KMS-11 (cell line): Measurements from ENCODE around the gene NDST3.

Source experiments
- H2AFZ ChIP-seq: fragments of 200-600 bp; sonication (generic); 2 replicates; pipeline ENCODE4 v1.6.1; 2016; ENCODE audit warnings: antibody characterized with exemption, mixed run types, low read depth
- H3K27ac ChIP-seq: fragments of 200-600 bp; sonication (generic); 2 replicates; pipeline ENCODE4 v1.6.1; 2016; ENCODE audit warnings: mild to moderate bottlenecking, mixed run types
- H3K27me3 ChIP-seq: fragments of 200-600 bp; sonication (generic); 2 replicates; pipeline ENCODE4 v1.6.1; 2017; ENCODE audit warnings: mild to moderate bottlenecking, low read depth, mixed run types, moderate library complexity; ENCODE audit not compliant: insufficient read depth
- H3K36me3 ChIP-seq: fragments of 200-600 bp; sonication (generic); 2 replicates; pipeline ENCODE4 v1.6.1; 2017; ENCODE audit warnings: mild to moderate bottlenecking, mixed run types; ENCODE audit not compliant: insufficient read depth
- H3K4me1 ChIP-seq: fragments of 200-600 bp; sonication (generic); 2 replicates; pipeline ENCODE4 v1.6.1; 2016; ENCODE audit warnings: mild to moderate bottlenecking, low read depth, mixed run types; ENCODE audit not compliant: poor library complexity, severe bottlenecking
- H3K4me2 ChIP-seq: fragments of 200-600 bp; sonication (generic); 2 replicates; pipeline ENCODE4 v1.7.0; 2016; ENCODE audit warnings: mild to moderate bottlenecking, mixed run types
- H3K4me3 ChIP-seq: fragments of 200-600 bp; sonication (generic); IDR thresholded peaks from 2 replicates; pipeline ENCODE4 v1.6.1; 2017; ENCODE audit warnings: low read depth, low read length, mixed read lengths; ENCODE audit not compliant: insufficient read depth
- H3K79me2 ChIP-seq: fragments of 200-600 bp; sonication (generic); 2 replicates; pipeline ENCODE4 v1.6.1; 2016; ENCODE audit warnings: low read depth, mixed run types; ENCODE audit not compliant: insufficient read depth
- H3K9ac ChIP-seq: fragments of 200-600 bp; sonication (generic); 2 replicates; pipeline ENCODE4 v1.6.1; 2016; ENCODE audit warnings: mild to moderate bottlenecking, mixed run types
- H4K20me1 ChIP-seq: fragments of 200-600 bp; sonication (generic); 2 replicates; pipeline ENCODE4 v1.6.1; 2016; ENCODE audit warnings: mild to moderate bottlenecking, mixed run types; ENCODE audit not compliant: insufficient read depth
- TF ChIP-seq, protein P1 (sequence below): fragments of 200-600 bp; sonication (generic); conservative IDR thresholded peaks from 2 replicates; pipeline ENCODE4 v1.6.1; 2017; ENCODE audit warnings: low read depth, mild to moderate bottlenecking, antibody characterized with exemption, low read length, moderate library complexity, mixed read lengths

The NDST3 gene

DNA sequence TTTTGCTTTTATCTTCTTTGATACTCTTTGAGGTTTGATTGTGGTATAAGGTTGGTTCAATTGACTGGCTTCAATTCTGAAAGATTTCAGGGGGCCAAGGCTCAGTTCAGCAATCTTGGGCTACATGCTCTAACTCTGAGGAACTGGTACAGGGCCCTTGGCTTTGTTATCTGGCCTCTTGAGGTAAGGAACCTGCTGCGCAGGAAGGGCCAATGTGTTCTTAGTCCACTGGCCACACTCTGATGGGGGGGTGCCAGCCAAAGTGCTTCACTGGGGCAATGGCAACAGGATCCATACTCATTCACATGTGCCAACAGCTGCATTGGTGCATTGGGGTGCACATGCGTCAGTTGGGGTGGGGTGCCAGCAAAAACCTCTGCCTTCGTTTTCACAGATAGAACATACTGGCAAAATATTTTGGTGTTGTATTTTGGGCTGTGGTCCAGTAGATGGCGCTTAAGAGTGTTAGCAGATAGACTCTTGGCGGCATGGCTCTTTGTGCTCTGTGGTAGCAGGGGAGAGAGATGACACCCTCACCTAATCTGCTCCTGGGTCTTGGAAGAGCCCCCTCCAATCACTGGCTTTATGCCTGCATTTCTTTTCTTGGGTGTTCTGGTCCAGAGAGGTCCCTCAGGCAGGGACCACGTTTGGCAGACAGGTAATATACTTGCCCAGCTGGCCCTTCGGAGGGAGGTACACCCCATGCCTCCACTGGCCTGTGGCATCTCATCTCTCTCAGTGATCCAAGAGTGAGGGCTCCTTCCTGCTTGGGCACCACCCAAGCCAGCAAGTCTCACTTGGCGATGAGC is 42.9 kb downstream of the NDST3 start:
- Histone ChIP-seq H3K79me2 (no peaks in the 10 kb centered on the region), H3K4me3 (no peak overlapping the region), H3K27ac (no peak overlapping the region), H3K4me1 (no peaks in the 10 kb centered on the region), H3K4me2 (no peak overlapping the region), H4K20me1 (no peaks in the 10 kb centered on the region), H3K36me3 (no peaks in the 10 kb centered on the region), H2AFZ (0 out of 2 replicates have a peak overlapping the region, but pooled peaks have one; percentile 20), H3K27me3 (no peaks in the 10 kb centered on the region), H3K9ac (no peak overlapping the region)
- TF ChIP-seq, protein P1, sequence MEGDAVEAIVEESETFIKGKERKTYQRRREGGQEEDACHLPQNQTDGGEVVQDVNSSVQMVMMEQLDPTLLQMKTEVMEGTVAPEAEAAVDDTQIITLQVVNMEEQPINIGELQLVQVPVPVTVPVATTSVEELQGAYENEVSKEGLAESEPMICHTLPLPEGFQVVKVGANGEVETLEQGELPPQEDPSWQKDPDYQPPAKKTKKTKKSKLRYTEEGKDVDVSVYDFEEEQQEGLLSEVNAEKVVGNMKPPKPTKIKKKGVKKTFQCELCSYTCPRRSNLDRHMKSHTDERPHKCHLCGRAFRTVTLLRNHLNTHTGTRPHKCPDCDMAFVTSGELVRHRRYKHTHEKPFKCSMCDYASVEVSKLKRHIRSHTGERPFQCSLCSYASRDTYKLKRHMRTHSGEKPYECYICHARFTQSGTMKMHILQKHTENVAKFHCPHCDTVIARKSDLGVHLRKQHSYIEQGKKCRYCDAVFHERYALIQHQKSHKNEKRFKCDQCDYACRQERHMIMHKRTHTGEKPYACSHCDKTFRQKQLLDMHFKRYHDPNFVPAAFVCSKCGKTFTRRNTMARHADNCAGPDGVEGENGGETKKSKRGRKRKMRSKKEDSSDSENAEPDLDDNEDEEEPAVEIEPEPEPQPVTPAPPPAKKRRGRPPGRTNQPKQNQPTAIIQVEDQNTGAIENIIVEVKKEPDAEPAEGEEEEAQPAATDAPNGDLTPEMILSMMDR = peak; percentile 62

DNA sequence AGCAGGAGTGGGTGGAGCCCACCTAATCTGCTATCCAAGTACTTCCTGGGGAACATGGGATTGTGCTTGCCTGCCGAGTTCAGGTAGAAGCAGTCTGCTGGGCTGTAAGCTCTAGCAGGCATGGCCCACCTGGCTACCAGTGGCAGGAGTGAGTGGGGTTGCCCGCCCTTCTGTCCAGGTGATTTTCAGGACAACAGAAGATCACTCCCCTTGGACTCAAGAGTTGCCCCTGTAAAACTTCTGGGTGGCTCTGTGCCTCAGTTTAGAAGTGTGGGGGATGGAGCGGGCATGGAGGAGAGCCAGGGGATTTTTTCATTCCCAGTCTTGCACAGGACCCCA is 43.5 kb downstream of the NDST3 start:
- no peaks in the 10 kb centered on the region for H3K27me3 ChIP-seq
- TF ChIP-seq, protein P1 = no peak
- 0 out of 2 replicates have a peak overlapping the region, but pooled peaks have one; percentile 20 for H2AFZ ChIP-seq
- no peak overlapping the region for H3K27ac ChIP-seq
- no peaks in the 10 kb centered on the region for H3K79me2 ChIP-seq
- H3K4me3 ChIP-seq = no peak overlapping the region
- no peak overlapping the region for H3K9ac ChIP-seq
- H3K4me1 ChIP-seq = no peaks in the 10 kb centered on the region
- H3K36me3 ChIP-seq = no peaks in the 10 kb centered on the region
- H4K20me1 ChIP-seq = no peaks in the 10 kb centered on the region
- no peak overlapping the region for H3K4me2 ChIP-seq

DNA sequence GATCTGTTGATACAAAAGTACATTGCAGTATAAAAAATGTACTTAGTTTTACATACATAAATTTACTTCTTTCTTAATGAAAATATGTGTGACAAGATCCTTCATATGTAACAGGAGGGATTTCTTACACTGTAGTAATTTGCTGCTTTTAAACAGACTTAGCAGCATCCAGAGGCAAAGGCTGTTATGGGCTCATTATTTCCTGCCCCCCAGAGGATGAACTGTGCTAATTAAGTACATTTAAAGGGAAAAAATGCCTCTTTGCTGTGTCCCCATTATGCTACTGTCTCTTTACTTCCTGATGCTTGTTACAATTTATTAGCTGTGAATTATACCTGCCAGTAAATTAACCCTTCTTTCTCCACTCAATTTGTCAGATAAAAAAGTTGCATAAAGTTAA is 47.1 kb downstream of the NDST3 start:
- Histone ChIP-seq H3K27ac (no peak overlapping the region), H3K4me1 (no peaks in the 10 kb centered on the region), H3K79me2 (no peaks in the 10 kb centered on the region), H3K4me3 (no peak overlapping the region), H3K4me2 (no peak overlapping the region), H3K27me3 (no peaks in the 10 kb centered on the region), H2AFZ (no peak overlapping the region), H3K9ac (no peak overlapping the region), H3K36me3 (no peaks in the 10 kb centered on the region), H4K20me1 (no peaks in the 10 kb centered on the region)
- TF ChIP-seq, protein P1 = no peak

DNA sequence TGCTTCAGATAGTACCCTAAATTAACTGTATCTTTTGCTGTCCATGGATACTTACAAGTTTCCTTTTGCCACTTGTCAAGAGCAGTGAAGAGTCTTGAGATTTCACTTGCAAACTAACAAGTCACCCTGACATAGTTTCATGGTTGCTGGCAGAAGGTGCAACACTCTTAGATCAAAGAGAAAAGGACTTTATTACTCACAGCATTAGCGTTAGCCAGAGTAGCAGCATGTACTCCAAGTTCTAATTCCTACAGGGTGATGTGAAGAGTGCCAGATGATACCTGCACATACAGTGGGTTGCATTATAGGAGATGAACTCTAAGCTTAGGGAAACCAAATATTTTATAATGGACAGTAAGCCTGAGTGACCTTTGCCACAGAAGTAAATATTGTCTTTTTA is 47.9 kb downstream of the NDST3 start:
- H2AFZ ChIP-seq = no peak overlapping the region
- H3K4me2 ChIP-seq = no peak overlapping the region
- TF ChIP-seq, protein P1 = no peak
- no peaks in the 10 kb centered on the region for H3K4me1 ChIP-seq
- H3K79me2 ChIP-seq = no peaks in the 10 kb centered on the region
- no peak overlapping the region for H3K9ac ChIP-seq
- H4K20me1 ChIP-seq = no peaks in the 10 kb centered on the region
- H3K4me3 ChIP-seq = no peak overlapping the region
- H3K27me3 ChIP-seq = no peaks in the 10 kb centered on the region
- H3K27ac ChIP-seq = no peak overlapping the region
- H3K36me3 ChIP-seq = no peaks in the 10 kb centered on the region
